H1 (cell line): ENCODE data around the gene PREX1. TPM values are rescaled to one million over a fixed set of nuclear protein-coding genes. Genes with fewer than 3 reads are reported as not detected.

ENCODE experiments used
- CTCF ChIA-PET: fragments of 300-600 bp; sonication (Branson Sonifier 250); formaldehyde crosslinking; loops from one replicate; lab custom pipeline; 2021; ENCODE audit not compliant: partially characterized antibody; lab: Charles Lee
- POLR2A ChIA-PET: fragments of 300-600 bp; sonication (Branson Sonifier 250); formaldehyde crosslinking; loops from one replicate; lab custom pipeline; 2021; ENCODE audit warnings: inconsistent platforms; ENCODE audit not compliant: partially characterized antibody; lab: Charles Lee
- DNase-seq, 2 experiments: peaks; one replicate each; pipeline versions ENCODE4 v3.0.0 to v3.0.0-alpha.2; 2010 to 2022; ENCODE audit warnings: low spot score in 2 of 2, low read depth in 1 of 2, mixed read lengths in 1 of 2
- FAIRE-seq: peaks from 2 replicates; lab custom pipeline; 2011; peaks lifted over from hg19 to GRCh38; lab: Jason Lieb, UNC
- H2AFZ ChIP-seq: 2 replicates; pipeline ENCODE4 v1.8.1; 2012; ENCODE audit warnings: low read length, inconsistent platforms
- H2AK5ac ChIP-seq: 2 replicates; pipeline ENCODE4 v1.6.1; 2013; ENCODE audit warnings: low read depth, low read length
- H2BK120ac ChIP-seq: replicated peaks from 2 replicates; pipeline ENCODE3; 2013; ENCODE audit warnings: low read depth, low read length, inconsistent platforms
- H2BK12ac ChIP-seq: 2 replicates; pipeline ENCODE4 v1.6.1; 2013; ENCODE audit warnings: low read depth, low read length
- H2BK15ac ChIP-seq: 2 replicates; pipeline ENCODE4 v1.6.1; 2013; ENCODE audit warnings: low read length
- H2BK20ac ChIP-seq: 2 replicates; pipeline ENCODE4 v1.6.1; 2013; ENCODE audit warnings: low read length
- H2BK5ac ChIP-seq: 2 replicates; pipeline ENCODE4 v1.6.1; 2013; ENCODE audit warnings: low read depth, low read length
- H3K14ac ChIP-seq: 2 replicates; pipeline ENCODE4 v1.6.1; 2013; ENCODE audit warnings: inconsistent platforms; ENCODE audit not compliant: insufficient read length
- H3K18ac ChIP-seq: 2 replicates; pipeline ENCODE4 v1.6.1; 2013; ENCODE audit warnings: low read length; ENCODE audit errors: extremely low read depth
- H3K23ac ChIP-seq: 2 replicates; pipeline ENCODE4 v1.6.1; 2013; ENCODE audit warnings: inconsistent platforms; ENCODE audit not compliant: insufficient read length
- H3K23me2 ChIP-seq: 2 replicates; pipeline ENCODE4 v1.6.1; 2013; ENCODE audit warnings: low read depth, low read length
- H3K27ac ChIP-seq: 2 replicates; pipeline ENCODE4 v1.6.1; 2011; ENCODE audit warnings: low read depth, low read length, inconsistent platforms
- H3K27me3 ChIP-seq, 4 experiments: replicated peaks in 1 of 4; 1 replicate in 1 of 4; 2 replicates in 3 of 4; pipeline versions ENCODE4 v1.6.1 to v1.8.1; 2011 to 2013; ENCODE audit warnings: low read length in 3 of 4, mild to moderate bottlenecking in 3 of 4, inconsistent platforms in 2 of 4, mixed read lengths in 2 of 4, moderate library complexity in 1 of 4; ENCODE audit not compliant: control insufficient read depth in 3 of 4, insufficient read depth in 3 of 4; ENCODE audit errors: extremely low read depth in 1 of 4
- H3K36me3 ChIP-seq, 4 experiments: 2 replicates each; pipeline versions ENCODE4 v1.6.1 to v1.8.1; 2011 to 2013; ENCODE audit warnings: mild to moderate bottlenecking in 4 of 4, low read length in 3 of 4, moderate library complexity in 2 of 4, control low read depth in 1 of 4, inconsistent platforms in 1 of 4; ENCODE audit not compliant: insufficient read depth in 4 of 4, control insufficient read depth in 2 of 4
- H3K4ac ChIP-seq: replicated peaks from 2 replicates; pipeline ENCODE3; 2013; ENCODE audit warnings: low read length, low read depth, mixed read lengths, inconsistent platforms; ENCODE audit not compliant: insufficient read length
- H3K4me1 ChIP-seq, 4 experiments: replicated peaks in 1 of 4; 1 replicate in 1 of 4; 2 replicates in 3 of 4; pipeline versions ENCODE4 v1.6.1 to v1.8.1; 2011 to 2013; ENCODE audit warnings: low read length in 3 of 4, inconsistent platforms in 2 of 4, mixed read lengths in 1 of 4; ENCODE audit not compliant: insufficient read depth in 4 of 4, control insufficient read depth in 3 of 4
- H3K4me2 ChIP-seq, 2 experiments: 2 replicates each; pipeline versions ENCODE4 v1.6.1 to v1.8.1; 2011 to 2013; ENCODE audit warnings: low read depth in 2 of 2, low read length in 2 of 2, control low read depth in 1 of 2, inconsistent platforms in 1 of 2, mild to moderate bottlenecking in 1 of 2; ENCODE audit not compliant: insufficient read depth in 1 of 2
- H3K4me3 ChIP-seq, 4 experiments: fragments of 200-600, 300-600 bp in 1 of 4; sonication (generic), shearing (Covaris generic), sonication (Bioruptor Twin) in 1 of 4; 2 replicates each; pipeline versions ENCODE4 v1.5.1 to v1.8.1; 2011 to 2016; ENCODE audit warnings: low read length in 4 of 4, low read depth in 3 of 4, control low read depth in 2 of 4, inconsistent platforms in 2 of 4, mild to moderate bottlenecking in 2 of 4, mixed read lengths in 1 of 4, moderate library complexity in 1 of 4; ENCODE audit not compliant: insufficient read depth in 2 of 4; ENCODE audit errors: extremely low read depth in 1 of 4
- H3K56ac ChIP-seq: replicated peaks from 2 replicates; pipeline ENCODE3; 2013; ENCODE audit warnings: low read depth, mild to moderate bottlenecking, mixed read lengths, low read length, inconsistent platforms; ENCODE audit not compliant: insufficient read length
- H3K79me1 ChIP-seq: 2 replicates; pipeline ENCODE4 v1.6.1; 2013; ENCODE audit warnings: low read depth, low read length, control low read depth
- H3K79me2 ChIP-seq, 2 experiments: 2 replicates each; pipeline versions ENCODE4 v1.6.1 to v1.8.1; 2012 to 2013; ENCODE audit warnings: low read length in 2 of 2, mild to moderate bottlenecking in 2 of 2, inconsistent platforms in 1 of 2; ENCODE audit not compliant: insufficient read depth in 2 of 2, control insufficient read depth in 1 of 2
- H3K9ac ChIP-seq, 4 experiments: replicated peaks in 1 of 4; 1 replicate in 1 of 4; 2 replicates in 3 of 4; pipeline versions ENCODE4 v1.6.1 to v1.8.1; 2011 to 2013; ENCODE audit warnings: low read depth in 3 of 4, low read length in 3 of 4, control low read depth in 2 of 4, mild to moderate bottlenecking in 2 of 4, moderate library complexity in 2 of 4, inconsistent platforms in 1 of 4; ENCODE audit errors: extremely low read depth in 1 of 4
- H3K9me3 ChIP-seq, 2 experiments: 2 replicates each; pipeline versions ENCODE4 v1.6.1 to v1.8.1; 2012 to 2013; ENCODE audit warnings: mild to moderate bottlenecking in 2 of 2, moderate library complexity in 2 of 2, control low read depth in 1 of 2, inconsistent platforms in 1 of 2, low read depth in 1 of 2, low read length in 1 of 2, mixed read lengths in 1 of 2; ENCODE audit not compliant: insufficient read depth in 2 of 2
- H4K20me1 ChIP-seq, 2 experiments: replicated peaks in 1 of 2; 2 replicates each; pipeline versions ENCODE3 to v1.8.1; 2011 to 2013; ENCODE audit warnings: inconsistent platforms in 2 of 2, low read length in 2 of 2, mild to moderate bottlenecking in 1 of 2; ENCODE audit not compliant: insufficient read depth in 2 of 2, control insufficient read depth in 1 of 2
- H4K5ac ChIP-seq: 2 replicates; pipeline ENCODE4 v1.6.1; 2013; ENCODE audit warnings: low read length, low read depth, mixed read lengths, inconsistent platforms; ENCODE audit not compliant: insufficient read length
- H4K8ac ChIP-seq: 2 replicates; pipeline ENCODE4 v1.8.0; 2013; ENCODE audit warnings: mild to moderate bottlenecking, moderate library complexity, low read length, inconsistent platforms; ENCODE audit not compliant: insufficient read depth; ENCODE audit errors: extremely low read depth
- H4K91ac ChIP-seq: replicated peaks from 2 replicates; pipeline ENCODE3; 2013; ENCODE audit warnings: low read length, mixed read lengths, inconsistent platforms; ENCODE audit not compliant: insufficient read length
- CTBP2 ChIP-seq: IDR thresholded peaks from 2 replicates; pipeline ENCODE4 v1.7.0; 2011; ENCODE audit warnings: borderline replicate concordance, mild to moderate bottlenecking, moderate library complexity, mixed read lengths, low read length; ENCODE audit not compliant: insufficient read depth, insufficient read length
- POLR2AphosphoS5 ChIP-seq: IDR thresholded peaks from 2 replicates; pipeline ENCODE4 v1.6.1; 2011; ENCODE audit warnings: low read depth, low read length
- RXRA ChIP-seq: IDR thresholded peaks from 2 replicates; pipeline ENCODE4 v1.6.1; 2011; ENCODE audit warnings: low read depth, mild to moderate bottlenecking, low read length, moderate library complexity; ENCODE audit not compliant: insufficient read depth
- SP1 ChIP-seq: IDR thresholded peaks from 2 replicates; pipeline ENCODE4 v1.6.1; 2011; ENCODE audit warnings: low read depth, low read length
- TCF12 ChIP-seq: IDR thresholded peaks from 2 replicates; pipeline ENCODE4 v1.6.1; 2011; ENCODE audit warnings: low read depth, mild to moderate bottlenecking, low read length
- polyA plus RNA-seq, 7 experiments: library from polyadenylated mRNA; depleted of rRNA in 3 of 7; stranded (reverse) in 5 of 7; unstranded in 2 of 7; fragments of >200 nt in 5 of 7; fragments of 200-250 nt in 2 of 7; gene quantifications; 1 replicate in 5 of 7; 2 replicates in 1 of 7; 4 replicates in 1 of 7; pipeline versions ENCODE4 v1.2.1 to v1.2.3, GENCODE V29; 2011 to 2013; ENCODE audit warnings: missing spikeins in 2 of 7, mixed read lengths in 2 of 7
- total RNA-seq: library from RNA; stranded (reverse); fragmentation: NEBNext Ultra II Directional; extraction: Animal tissue kit (Norgen Biotek cat#: 25700); gene quantifications from 2 replicates; pipeline ENCODE4 v1.2.1, GENCODE V29; 2021
- TF ChIP-seq, protein P1 (sequence below): IDR thresholded peaks from 2 replicates; pipeline ENCODE4 v1.6.1; 2012; ENCODE audit warnings: low read length, inconsistent platforms

Gene PREX1
- total and polyA plus RNA-seq, 2 of the 8 experiments (the other 6 are each of a cell fraction or from before 2014, with no cell fraction given), result 10.7 to 12.8 TPM

GRCh38 chr20:48695738-48696137 lies 132.1 kb downstream of the PREX1 start:
- H2AK5ac ChIP-seq, result no peak overlapping the region
- H2BK15ac ChIP-seq, result no peak overlapping the region
- DNase-seq (no peak), FAIRE-seq (no peak)
- no peak overlapping the region for H3K9ac ChIP-seq
- no peaks in the 10 kb centered on the region for H3K27me3 ChIP-seq
- no peaks in the 10 kb centered on the region for H4K20me1 ChIP-seq
- H3K56ac ChIP-seq, result no peak overlapping the region
- no peak overlapping the region for H3K4me2 ChIP-seq
- H2BK20ac ChIP-seq, result no peak overlapping the region
- POLR2A ChIA-PET, result interaction anchor here (1.0 kb wide), 1 partner anchor 11 kb away, joined by 3 read pairs; no protein-coding TSS in a partner anchor
- no peaks in the 10 kb centered on the region; a peak in 1 of 7 replicates for H3K4me1 ChIP-seq
- H3K79me2 ChIP-seq, result no peaks in the 10 kb centered on the region
- no peak overlapping the region for H3K4me3 ChIP-seq
- H3K14ac ChIP-seq, result no peak overlapping the region
- H4K5ac ChIP-seq, result no peak overlapping the region
- no peak overlapping the region for H4K8ac ChIP-seq
- CTCF ChIA-PET, result interaction anchor here (1.3 to 16.7 kb wide), 4 partner anchors 8 to 53 kb away, joined by 3 to 186 read pairs (median 10); no protein-coding TSS in a partner anchor
- no peak overlapping the region for H4K91ac ChIP-seq
- H3K23me2 ChIP-seq, result peaks cover 3% of the 10 kb centered on the region; the same call in 1 of the 2 replicates
- H3K36me3 ChIP-seq, result no peaks in the 10 kb centered on the region; a peak in 1 of 8 replicates
- H2BK120ac ChIP-seq, result no peak overlapping the region
- no peak overlapping the region for H2AFZ ChIP-seq
- no peak overlapping the region for H3K23ac ChIP-seq
- no peak overlapping the region for H3K18ac ChIP-seq
- H2BK12ac ChIP-seq, result no peak overlapping the region
- no peak overlapping the region for H3K4ac ChIP-seq
- H2BK5ac ChIP-seq, result no peak overlapping the region
- H3K79me1 ChIP-seq, result no peaks in the 10 kb centered on the region
- no peak overlapping the region for H3K27ac ChIP-seq
- no peaks in the 10 kb centered on the region for H3K9me3 ChIP-seq
- TF ChIP-seq, protein P1, sequence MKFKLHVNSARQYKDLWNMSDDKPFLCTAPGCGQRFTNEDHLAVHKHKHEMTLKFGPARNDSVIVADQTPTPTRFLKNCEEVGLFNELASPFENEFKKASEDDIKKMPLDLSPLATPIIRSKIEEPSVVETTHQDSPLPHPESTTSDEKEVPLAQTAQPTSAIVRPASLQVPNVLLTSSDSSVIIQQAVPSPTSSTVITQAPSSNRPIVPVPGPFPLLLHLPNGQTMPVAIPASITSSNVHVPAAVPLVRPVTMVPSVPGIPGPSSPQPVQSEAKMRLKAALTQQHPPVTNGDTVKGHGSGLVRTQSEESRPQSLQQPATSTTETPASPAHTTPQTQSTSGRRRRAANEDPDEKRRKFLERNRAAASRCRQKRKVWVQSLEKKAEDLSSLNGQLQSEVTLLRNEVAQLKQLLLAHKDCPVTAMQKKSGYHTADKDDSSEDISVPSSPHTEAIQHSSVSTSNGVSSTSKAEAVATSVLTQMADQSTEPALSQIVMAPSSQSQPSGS, result no peak
- TF ChIP-seq RXRA (no peak), SP1 (no peak), POLR2AphosphoS5 (no peak), TCF12 (no peak), CTBP2 (no peak)
